Measurements from ENCODE around the gene WNT4.

Gene WNT4

DNA sequence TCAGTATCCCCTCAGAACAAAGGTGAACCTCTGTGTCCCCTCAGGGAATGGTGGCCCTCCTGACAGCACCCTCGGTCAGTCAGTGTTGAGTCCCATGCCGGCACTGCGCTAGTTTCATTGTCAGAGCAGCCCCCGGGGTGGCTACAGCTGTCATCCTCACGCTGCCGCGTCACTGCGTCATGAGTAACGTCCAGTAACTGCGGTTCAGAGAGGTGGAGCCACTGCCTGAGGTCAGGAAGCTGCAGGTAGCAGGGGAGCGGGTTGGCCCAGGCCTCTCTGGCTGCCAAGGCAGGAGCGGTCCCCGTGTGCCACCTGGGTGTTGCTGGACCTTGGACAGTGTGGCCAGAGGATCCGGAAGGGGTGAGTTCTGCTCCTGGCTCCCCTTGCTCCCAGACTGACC is 20.2 kb upstream of the WNT4 start:
- Histone ChIP-seq H3K4me3 (ENCODE audit: low read depth in 1 of 2, low read length in 2 of 2) (no peak overlapping the region), H3K36me3 (ENCODE audit: insufficient read depth, low read length) (no peaks in the 10 kb centered on the region), H3K4me2 (ENCODE audit: insufficient read depth, low read length) (no peak overlapping the region), H3K4me1 (ENCODE audit: insufficient read depth, low read length) (no peaks in the 10 kb centered on the region), H4K20me1 (ENCODE audit: insufficient read depth, low read length) (peaks cover 5% of the 10 kb centered on the region; the same call in 1 of the 2 replicates), H2AFZ (ENCODE audit: low read depth, low read length) (no peak overlapping the region), H3K9ac (ENCODE audit: low read depth, low read length) (no peak overlapping the region), H3K79me2 (ENCODE audit: insufficient read depth, low read length) (no peaks in the 10 kb centered on the region), H3K27ac (ENCODE audit: low read length) (no peak overlapping the region), H3K9me3 (ENCODE audit: insufficient read depth, low read length, severe bottlenecking) (no peaks in the 10 kb centered on the region), H3K27me3 (ENCODE audit: insufficient read depth, low read length, poor library complexity) (no peaks in the 10 kb centered on the region)
- no peak for ATAC-seq (ENCODE audit: insufficient read depth, low read depth)
- DNase-seq: no peak
- TF ChIP-seq, protein P1, sequence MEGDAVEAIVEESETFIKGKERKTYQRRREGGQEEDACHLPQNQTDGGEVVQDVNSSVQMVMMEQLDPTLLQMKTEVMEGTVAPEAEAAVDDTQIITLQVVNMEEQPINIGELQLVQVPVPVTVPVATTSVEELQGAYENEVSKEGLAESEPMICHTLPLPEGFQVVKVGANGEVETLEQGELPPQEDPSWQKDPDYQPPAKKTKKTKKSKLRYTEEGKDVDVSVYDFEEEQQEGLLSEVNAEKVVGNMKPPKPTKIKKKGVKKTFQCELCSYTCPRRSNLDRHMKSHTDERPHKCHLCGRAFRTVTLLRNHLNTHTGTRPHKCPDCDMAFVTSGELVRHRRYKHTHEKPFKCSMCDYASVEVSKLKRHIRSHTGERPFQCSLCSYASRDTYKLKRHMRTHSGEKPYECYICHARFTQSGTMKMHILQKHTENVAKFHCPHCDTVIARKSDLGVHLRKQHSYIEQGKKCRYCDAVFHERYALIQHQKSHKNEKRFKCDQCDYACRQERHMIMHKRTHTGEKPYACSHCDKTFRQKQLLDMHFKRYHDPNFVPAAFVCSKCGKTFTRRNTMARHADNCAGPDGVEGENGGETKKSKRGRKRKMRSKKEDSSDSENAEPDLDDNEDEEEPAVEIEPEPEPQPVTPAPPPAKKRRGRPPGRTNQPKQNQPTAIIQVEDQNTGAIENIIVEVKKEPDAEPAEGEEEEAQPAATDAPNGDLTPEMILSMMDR (IDR thresholded peaks at IDR 0.05; ENCODE audit: borderline replicate concordance, extremely low read depth, low read length, poor library complexity, severe bottlenecking): no peak
- TF ChIP-seq EZH2 (IDR thresholded peaks at IDR 0.05; ENCODE audit: borderline replicate concordance, low read depth, low read length, severe bottlenecking): no peak

DNA sequence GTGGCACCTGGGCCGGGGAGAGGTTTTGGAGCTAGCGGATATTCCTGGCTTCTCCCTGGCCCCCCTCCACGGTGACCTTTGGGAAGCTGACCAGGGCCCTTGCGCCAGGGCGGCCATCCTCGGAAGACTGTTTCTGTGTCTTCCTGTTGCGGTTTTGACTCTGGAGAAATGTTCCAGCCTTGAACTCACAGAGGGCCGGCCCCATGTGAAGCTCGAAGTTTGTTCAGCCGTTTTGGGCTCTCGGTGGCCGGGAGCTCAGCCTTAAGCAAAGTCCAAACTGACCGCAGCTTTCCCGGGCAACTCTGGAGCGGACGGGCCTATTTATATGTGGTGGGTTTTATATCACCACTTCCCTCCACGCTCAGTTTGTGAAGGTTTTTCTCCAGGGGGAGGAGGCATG is 17.0 kb upstream of the WNT4 start:
- no peak overlapping the region for H3K9ac ChIP-seq (ENCODE audit: low read depth, low read length)
- H3K4me1 ChIP-seq (ENCODE audit: insufficient read depth, low read length): no peaks in the 10 kb centered on the region
- no peak overlapping the region for H2AFZ ChIP-seq (ENCODE audit: low read depth, low read length)
- ATAC-seq (ENCODE audit: insufficient read depth, low read depth) (no peak), DNase-seq (no peak)
- H3K4me2 ChIP-seq (ENCODE audit: insufficient read depth, low read length): no peak overlapping the region
- H3K4me3 ChIP-seq (ENCODE audit: low read depth in 1 of 2, low read length in 2 of 2): no peak overlapping the region
- H3K27me3 ChIP-seq (ENCODE audit: insufficient read depth, low read length, poor library complexity): no peaks in the 10 kb centered on the region
- no peaks in the 10 kb centered on the region for H3K79me2 ChIP-seq (ENCODE audit: insufficient read depth, low read length)
- no peak overlapping the region for H3K27ac ChIP-seq (ENCODE audit: low read length)
- no peaks in the 10 kb centered on the region for H3K9me3 ChIP-seq (ENCODE audit: insufficient read depth, low read length, severe bottlenecking)
- TF ChIP-seq, protein P1 (IDR thresholded peaks at IDR 0.05; ENCODE audit: borderline replicate concordance, extremely low read depth, low read length, poor library complexity, severe bottlenecking): no peak
- TF ChIP-seq EZH2 (IDR thresholded peaks at IDR 0.05; ENCODE audit: borderline replicate concordance, low read depth, low read length, severe bottlenecking): no peak
- H4K20me1 ChIP-seq (ENCODE audit: insufficient read depth, low read length): peaks cover 5% of the 10 kb centered on the region; the same call in 1 of the 2 replicates
- no peaks in the 10 kb centered on the region for H3K36me3 ChIP-seq (ENCODE audit: insufficient read depth, low read length)

DNA sequence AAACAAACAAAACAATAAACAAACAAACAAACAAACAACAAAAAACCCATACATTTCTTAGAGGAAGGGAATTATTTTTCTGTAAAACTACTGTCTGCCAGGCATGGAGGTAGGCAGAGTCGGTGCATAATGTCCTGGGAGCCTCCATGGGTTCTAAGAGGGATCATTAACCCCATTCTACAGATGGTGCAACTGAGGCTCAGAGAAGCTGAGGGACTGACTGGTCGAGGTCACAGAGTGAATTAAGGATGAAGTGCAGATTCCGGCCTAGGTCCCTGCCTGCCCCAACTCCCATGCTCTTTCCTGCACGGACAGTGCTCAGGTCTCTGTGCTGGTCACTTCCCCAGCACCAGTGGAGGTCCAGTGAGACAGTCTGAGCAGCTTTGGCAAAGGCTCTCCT is 15.8 kb upstream of the WNT4 start:
- H3K4me1 ChIP-seq (ENCODE audit: insufficient read depth, low read length): no peaks in the 10 kb centered on the region
- peaks cover 5% of the 10 kb centered on the region; the same call in 1 of the 2 replicates for H4K20me1 ChIP-seq (ENCODE audit: insufficient read depth, low read length)
- H3K27me3 ChIP-seq (ENCODE audit: insufficient read depth, low read length, poor library complexity): no peaks in the 10 kb centered on the region
- no peaks in the 10 kb centered on the region for H3K79me2 ChIP-seq (ENCODE audit: insufficient read depth, low read length)
- ATAC-seq (ENCODE audit: insufficient read depth, low read depth): no peak
- no peaks in the 10 kb centered on the region for H3K9me3 ChIP-seq (ENCODE audit: insufficient read depth, low read length, severe bottlenecking)
- no peak overlapping the region for H2AFZ ChIP-seq (ENCODE audit: low read depth, low read length)
- DNase-seq: no peak
- H3K9ac ChIP-seq (ENCODE audit: low read depth, low read length): no peak overlapping the region
- TF ChIP-seq EZH2 (IDR thresholded peaks at IDR 0.05; ENCODE audit: borderline replicate concordance, low read depth, low read length, severe bottlenecking): no peak
- TF ChIP-seq, protein P1 (IDR thresholded peaks at IDR 0.05; ENCODE audit: borderline replicate concordance, extremely low read depth, low read length, poor library complexity, severe bottlenecking): no peak
- no peaks in the 10 kb centered on the region for H3K36me3 ChIP-seq (ENCODE audit: insufficient read depth, low read length)
- H3K27ac ChIP-seq (ENCODE audit: low read length): no peak overlapping the region
- no peak overlapping the region for H3K4me3 ChIP-seq (ENCODE audit: low read depth in 1 of 2, low read length in 2 of 2)
- no peak overlapping the region for H3K4me2 ChIP-seq (ENCODE audit: insufficient read depth, low read length)

Data from DND-41 (cell line).